HCT116 (cell line): Measurements from ENCODE around the gene MAGOHB. TPM values are rescaled to one million over a fixed set of nuclear protein-coding genes. Genes with fewer than 3 reads are reported as not detected.

Source experiments
- ATAC-seq: fragments of 200-7000 bp; cut with Tn5 transposase; 2 replicates; pipeline ENCODE4 v1.9.1; 2020; ENCODE audit warnings: mild to moderate bottlenecking, moderate library complexity
- BruUV-seq: library from RNA; stranded (reverse); fragments of 400-500 nt; replicated peaks from 2 replicates; lab custom pipeline; 2021; lab: Mats Ljungman, UMichigan
- CTCF ChIA-PET: fragments of 300-600 bp; sonication (Branson Sonifier 250); formaldehyde crosslinking; loops from one replicate; lab custom pipeline; 2021; ENCODE audit warnings: antibody characterized with exemption; lab: Charles Lee
- POLR2A ChIA-PET: fragments of 300-600, 350-600 bp; sonication (Branson Sonifier 250); formaldehyde crosslinking; loops from one replicate; lab custom pipeline; 2021; ENCODE audit warnings: antibody characterized with exemption; lab: Charles Lee
- RAD21 ChIA-PET, 2 experiments: fragments of 300-600 bp; sonication (Branson Sonifier 250); formaldehyde crosslinking; loops; one replicate each; lab custom pipeline; 2023; ENCODE audit warnings: low total read pairs in 2 of 2; ENCODE audit not compliant: uncharacterized antibody in 2 of 2, unreplicated experiment in 2 of 2, low non-redundant PET in 1 of 2; lab: Charles Lee
- DNase-seq: peaks from one replicate; pipeline ENCODE4 v3.0.0-alpha.2; 2010; ENCODE audit warnings: low read depth, low spot score
- H2AFZ ChIP-seq: fragments of 200-600 bp; shearing (Covaris generic), sonication (generic); 2 replicates; pipeline ENCODE4 v1.6.1; 2017; ENCODE audit warnings: low read depth, mixed run types, mixed read lengths, antibody characterized with exemption, low read length; ENCODE audit not compliant: poor library complexity, severe bottlenecking
- H3K27ac ChIP-seq: 2 replicates; pipeline ENCODE4 v1.5.1; 2012; ENCODE audit warnings: low read depth, low read length
- H3K27me3 ChIP-seq: fragments of 200-600 bp; sonication (generic); 2 replicates; pipeline ENCODE4 v1.6.1; 2016; ENCODE audit warnings: mixed run types, low read length, mixed read lengths; ENCODE audit not compliant: insufficient read depth
- H3K36me3 ChIP-seq, 2 experiments: fragments of 200-500 bp in 1 of 2; fragments of 200-600 bp in 1 of 2; sonication (Bioruptor generic) in 1 of 2; sonication (generic) in 1 of 2; 2 replicates each; pipeline versions ENCODE4 v1.5.1 to v1.6.1; 2014 to 2016; ENCODE audit warnings: low read length in 2 of 2, inconsistent platforms in 1 of 2, mixed read lengths in 1 of 2, mixed run types in 1 of 2; ENCODE audit not compliant: insufficient read depth in 2 of 2, control insufficient read depth in 1 of 2
- H3K4me1 ChIP-seq, 2 experiments: fragments of 200-600 bp in 1 of 2; sonication (generic) in 1 of 2; 2 replicates each; pipeline versions ENCODE4 v1.5.1 to v1.6.1; 2012 to 2017; ENCODE audit warnings: low read length in 2 of 2, inconsistent platforms in 1 of 2, mild to moderate bottlenecking in 1 of 2, mixed read lengths in 1 of 2, mixed run types in 1 of 2, moderate library complexity in 1 of 2; ENCODE audit not compliant: insufficient read depth in 2 of 2, control insufficient read depth in 1 of 2
- H3K4me2 ChIP-seq: fragments of 200-600 bp; sonication (generic); 2 replicates; pipeline ENCODE4 v1.6.1; 2017; ENCODE audit warnings: mixed run types, low read length, mixed read lengths
- H3K4me3 ChIP-seq, 2 experiments: fragments of 200-600 bp in 1 of 2; sonication (generic) in 1 of 2; replicated peaks in 1 of 2; 2 replicates each; pipeline ENCODE4 v1.5.1; 2011 to 2016; ENCODE audit warnings: low read length in 2 of 2, control low read depth in 1 of 2, low read depth in 1 of 2, mild to moderate bottlenecking in 1 of 2, mixed read lengths in 1 of 2, mixed run types in 1 of 2
- H3K79me2 ChIP-seq: fragments of 200-600 bp; sonication (generic); 2 replicates; pipeline ENCODE4 v1.6.1; 2017; ENCODE audit warnings: mild to moderate bottlenecking, mixed run types, low read length, moderate library complexity, mixed read lengths; ENCODE audit not compliant: insufficient read depth
- H3K9ac ChIP-seq: fragments of 200-600 bp; sonication (generic); 2 replicates; pipeline ENCODE4 v1.6.1; 2016; ENCODE audit warnings: low read length, mixed read lengths
- H3K9me2 ChIP-seq: fragments of 200-600 bp; sonication (generic), shearing (Covaris generic); 2 replicates; pipeline ENCODE4 v1.6.1; 2017; ENCODE audit warnings: mixed run types, mild to moderate bottlenecking, moderate library complexity; ENCODE audit not compliant: insufficient read depth
- H3K9me3 ChIP-seq, 2 experiments: fragments of 200-500 bp in 1 of 2; fragments of 200-600 bp in 1 of 2; sonication (Bioruptor generic) in 1 of 2; sonication (generic) in 1 of 2; 2 replicates each; pipeline ENCODE4 v1.6.1; 2014 to 2017; ENCODE audit warnings: low read length in 2 of 2, mixed read lengths in 2 of 2, inconsistent platforms in 1 of 2, low read depth in 1 of 2, mild to moderate bottlenecking in 1 of 2, mixed run types in 1 of 2, moderate library complexity in 1 of 2; ENCODE audit not compliant: control insufficient read depth in 1 of 2, insufficient read depth in 1 of 2
- H4K20me1 ChIP-seq: fragments of 200-600 bp; sonication (generic), shearing (Covaris generic); 2 replicates; pipeline ENCODE4 v1.6.1; 2017; ENCODE audit warnings: mixed run types, mild to moderate bottlenecking, moderate library complexity; ENCODE audit not compliant: insufficient read depth
- ATF3 ChIP-seq: IDR thresholded peaks from 2 replicates; pipeline ENCODE4 v1.6.1; 2012
- CBX3 ChIP-seq: IDR thresholded peaks from 2 replicates; pipeline ENCODE4 v1.6.1; 2012; ENCODE audit warnings: low read depth
- CEBPB ChIP-seq: IDR thresholded peaks from 2 replicates; pipeline ENCODE4 v1.6.1; 2012; ENCODE audit warnings: low read depth
- CTCF ChIP-seq, 3 experiments: fragments of 200-600 bp in 1 of 3; sonication (generic) in 1 of 3; IDR thresholded peaks in 2 of 3; conservative IDR thresholded peaks in 1 of 3; 2 replicates each; pipeline ENCODE4 v1.5.1; 2012 to 2017; ENCODE audit warnings: low read depth in 2 of 3, low read length in 2 of 3, antibody characterized with exemption in 1 of 3, borderline replicate concordance in 1 of 3, control low read depth in 1 of 3, mild to moderate bottlenecking in 1 of 3, mixed read lengths in 1 of 3, mixed run types in 1 of 3, moderate library complexity in 1 of 3; ENCODE audit not compliant: insufficient read depth in 1 of 3
- EGR1 ChIP-seq: IDR thresholded peaks from 2 replicates; pipeline ENCODE4 v1.6.1; 2012; ENCODE audit warnings: low read depth
- ELF1 ChIP-seq: IDR thresholded peaks from 2 replicates; pipeline ENCODE4 v1.6.1; 2012; ENCODE audit warnings: low read depth, borderline replicate concordance
- EZH2 ChIP-seq: fragments of 200-600 bp; sonication (generic); IDR thresholded peaks from 2 replicates; pipeline ENCODE4 v1.6.1; 2017; ENCODE audit warnings: antibody characterized with exemption, mixed run types
- EZH2phosphoT487 ChIP-seq: fragments of 200-600 bp; IDR thresholded peaks from 2 replicates; pipeline ENCODE4 v1.6.1; 2018; ENCODE audit warnings: antibody characterized with exemption, borderline replicate concordance
- FOSL1 ChIP-seq: IDR thresholded peaks from 2 replicates; pipeline ENCODE4 v1.6.1; 2012; ENCODE audit warnings: low read depth
- MAX ChIP-seq: IDR thresholded peaks from 2 replicates; pipeline ENCODE4 v1.6.1; 2012
- POLR2A ChIP-seq: IDR thresholded peaks from 2 replicates; pipeline ENCODE4 v1.7.0; 2011; ENCODE audit warnings: borderline replicate concordance; ENCODE audit not compliant: insufficient read depth, insufficient read length; ENCODE audit errors: extremely low read depth
- POLR2AphosphoS5 ChIP-seq: IDR thresholded peaks from 2 replicates; pipeline ENCODE4 v1.6.1; 2011; ENCODE audit warnings: mild to moderate bottlenecking, low read depth, low read length, moderate library complexity
- RAD21 ChIP-seq: IDR thresholded peaks from 2 replicates; pipeline ENCODE4 v1.6.1; 2012; ENCODE audit warnings: low read depth, mild to moderate bottlenecking
- SIN3A ChIP-seq: IDR thresholded peaks from 2 replicates; pipeline ENCODE4 v1.6.1; 2012; ENCODE audit warnings: low read depth
- SP1 ChIP-seq: IDR thresholded peaks from 2 replicates; pipeline ENCODE4 v1.6.1; 2012; ENCODE audit warnings: low read depth
- SRF ChIP-seq: IDR thresholded peaks from 2 replicates; pipeline ENCODE4 v1.6.1; 2012; ENCODE audit warnings: low read depth
- TCF7L2 ChIP-seq: IDR thresholded peaks from 2 replicates; pipeline ENCODE4 v1.7.0; 2011; ENCODE audit warnings: borderline replicate concordance, inconsistent platforms; ENCODE audit not compliant: insufficient read depth, insufficient read length; ENCODE audit errors: extremely low read depth
- ZFX ChIP-seq: fragments of 450-650 bp; IDR thresholded peaks from 2 replicates; pipeline ENCODE4 v1.6.1; 2017
- ZNF274 ChIP-seq: fragments of 200-500 bp; sonication (Bioruptor generic); IDR thresholded peaks from 2 replicates; pipeline ENCODE4 v1.6.1; 2014; ENCODE audit warnings: mild to moderate bottlenecking, low read depth, low read length, inconsistent platforms
- intact Hi-C: fragments of 100-400 bp; cut with micrococcal nuclease; formaldehyde crosslinking; loops from 2 replicates; pipeline ENCODE4 v1.10.0; 2022
- total RNA-seq: library from RNA; stranded (reverse); gene quantifications from one replicate; pipeline ENCODE4 v1.2.1, GENCODE V29; 2021; ENCODE audit not compliant: unreplicated experiment
- TF ChIP-seq, protein P1 (sequence below): IDR thresholded peaks from 2 replicates; pipeline ENCODE4 v1.6.1; 2012; ENCODE audit warnings: low read depth

The MAGOHB gene
- total RNA-seq, 1 experiment from 2014 or later = 55.8 TPM

DNA sequence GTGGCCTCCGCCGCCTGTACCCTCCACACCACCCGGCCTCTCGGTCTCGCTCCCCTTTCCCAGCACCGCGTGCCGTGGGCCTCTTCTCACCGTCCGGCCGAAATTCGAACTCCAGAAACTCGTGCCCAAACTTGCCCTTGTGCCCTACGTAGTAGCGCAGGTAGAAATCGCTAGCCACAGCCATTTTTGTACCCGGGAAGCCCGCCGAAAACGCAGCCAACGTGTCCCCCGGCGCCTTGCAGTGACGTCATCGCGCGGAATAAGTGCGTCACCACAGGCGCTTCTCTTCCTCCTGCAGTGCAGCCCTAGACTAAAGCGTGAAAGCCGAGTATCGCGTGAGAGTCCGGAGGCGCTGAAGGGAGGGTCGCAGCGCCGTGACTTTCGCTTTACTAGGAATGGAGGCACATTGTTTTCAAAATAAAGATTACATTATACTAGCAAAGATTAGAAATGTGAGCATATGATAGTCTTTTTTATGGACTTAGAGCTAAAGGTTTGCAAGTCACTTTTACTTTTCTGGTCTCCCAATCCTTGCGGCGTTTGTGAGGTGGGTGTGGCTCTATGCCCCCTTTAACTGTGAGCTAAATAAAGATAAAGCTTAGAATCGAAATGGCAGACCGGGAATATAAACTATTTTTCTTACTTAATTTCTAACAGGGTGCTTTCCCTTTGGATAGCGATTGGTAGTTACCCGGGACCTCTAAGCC lies at the start of gene MAGOHB (continued):
- no peak for TF ChIP-seq ZNF274
- peak; percentile 97 for TF ChIP-seq MAX

- RAD21 ChIA-PET = no interaction called here
- no peaks in the 10 kb centered on the region for H3K27me3 ChIP-seq
- BruUV-seq = no TSS peak
- no peak overlapping the region for H3K4me2 ChIP-seq
- TF ChIP-seq POLR2A (no peak), CTCF (IDR thresholded peaks at IDR 0.05 in 2 of 3, conservative IDR thresholded peaks at IDR 0.05 in 1 of 3; ENCODE audit: borderline replicate concordance in 1 of 3, insufficient read depth in 1 of 3, low read depth in 2 of 3, low read length in 2 of 3) (no peak), EZH2 (no peak), ZFX (no peak), SRF (no peak), SP1 (no peak), POLR2AphosphoS5 (no peak), CBX3 (no peak), ATF3 (no peak), SIN3A (no peak), EGR1 (no peak), RAD21 (no peak), EZH2phosphoT487 (no peak), TCF7L2 (no peak), ELF1 (no peak), CEBPB (no peak), FOSL1 (no peak)
- TF ChIP-seq, protein P1, sequence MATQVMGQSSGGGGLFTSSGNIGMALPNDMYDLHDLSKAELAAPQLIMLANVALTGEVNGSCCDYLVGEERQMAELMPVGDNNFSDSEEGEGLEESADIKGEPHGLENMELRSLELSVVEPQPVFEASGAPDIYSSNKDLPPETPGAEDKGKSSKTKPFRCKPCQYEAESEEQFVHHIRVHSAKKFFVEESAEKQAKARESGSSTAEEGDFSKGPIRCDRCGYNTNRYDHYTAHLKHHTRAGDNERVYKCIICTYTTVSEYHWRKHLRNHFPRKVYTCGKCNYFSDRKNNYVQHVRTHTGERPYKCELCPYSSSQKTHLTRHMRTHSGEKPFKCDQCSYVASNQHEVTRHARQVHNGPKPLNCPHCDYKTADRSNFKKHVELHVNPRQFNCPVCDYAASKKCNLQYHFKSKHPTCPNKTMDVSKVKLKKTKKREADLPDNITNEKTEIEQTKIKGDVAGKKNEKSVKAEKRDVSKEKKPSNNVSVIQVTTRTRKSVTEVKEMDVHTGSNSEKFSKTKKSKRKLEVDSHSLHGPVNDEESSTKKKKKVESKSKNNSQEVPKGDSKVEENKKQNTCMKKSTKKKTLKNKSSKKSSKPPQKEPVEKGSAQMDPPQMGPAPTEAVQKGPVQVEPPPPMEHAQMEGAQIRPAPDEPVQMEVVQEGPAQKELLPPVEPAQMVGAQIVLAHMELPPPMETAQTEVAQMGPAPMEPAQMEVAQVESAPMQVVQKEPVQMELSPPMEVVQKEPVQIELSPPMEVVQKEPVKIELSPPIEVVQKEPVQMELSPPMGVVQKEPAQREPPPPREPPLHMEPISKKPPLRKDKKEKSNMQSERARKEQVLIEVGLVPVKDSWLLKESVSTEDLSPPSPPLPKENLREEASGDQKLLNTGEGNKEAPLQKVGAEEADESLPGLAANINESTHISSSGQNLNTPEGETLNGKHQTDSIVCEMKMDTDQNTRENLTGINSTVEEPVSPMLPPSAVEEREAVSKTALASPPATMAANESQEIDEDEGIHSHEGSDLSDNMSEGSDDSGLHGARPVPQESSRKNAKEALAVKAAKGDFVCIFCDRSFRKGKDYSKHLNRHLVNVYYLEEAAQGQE = no peak
- no peak overlapping the region for H3K4me3 ChIP-seq
- H2AFZ ChIP-seq = no peak overlapping the region
- no peak overlapping the region for H3K27ac ChIP-seq
- no peaks in the 10 kb centered on the region for H4K20me1 ChIP-seq
- no peaks in the 10 kb centered on the region for H3K4me1 ChIP-seq
- peaks cover 0 to 4% of the 10 kb centered on the region in 2 experiments; a peak in 1 of 4 replicates for H3K9me3 ChIP-seq
- CTCF ChIA-PET = no interaction called here
- POLR2A ChIA-PET = no interaction called here
- DNase-seq (no peak), ATAC-seq (no peak)
- H3K79me2 ChIP-seq = no peaks in the 10 kb centered on the region
- H3K9me2 ChIP-seq = no peaks in the 10 kb centered on the region
- H3K9ac ChIP-seq = no peak overlapping the region
- no peaks in the 10 kb centered on the region for H3K36me3 ChIP-seq
- intact Hi-C loops = no loop called here
These were observed 47.9 kb upstream of the MAGOHB start for GRCh38 chr12:10661338-10661737.
